KMS-11 (cell line): ENCODE measurements around the gene UBE2E1.

ENCODE experiments used
- H2AFZ ChIP-seq: fragments of 200-600 bp; sonication (generic); 2 replicates; pipeline ENCODE4 v1.6.1; 2016; ENCODE audit warnings: antibody characterized with exemption, mixed run types, low read depth
- H3K27ac ChIP-seq: fragments of 200-600 bp; sonication (generic); 2 replicates; pipeline ENCODE4 v1.6.1; 2016; ENCODE audit warnings: mild to moderate bottlenecking, mixed run types
- H3K27me3 ChIP-seq: fragments of 200-600 bp; sonication (generic); 2 replicates; pipeline ENCODE4 v1.6.1; 2017; ENCODE audit warnings: mild to moderate bottlenecking, low read depth, mixed run types, moderate library complexity; ENCODE audit not compliant: insufficient read depth
- H3K36me3 ChIP-seq: fragments of 200-600 bp; sonication (generic); 2 replicates; pipeline ENCODE4 v1.6.1; 2017; ENCODE audit warnings: mild to moderate bottlenecking, mixed run types; ENCODE audit not compliant: insufficient read depth
- H3K4me1 ChIP-seq: fragments of 200-600 bp; sonication (generic); 2 replicates; pipeline ENCODE4 v1.6.1; 2016; ENCODE audit warnings: mild to moderate bottlenecking, low read depth, mixed run types; ENCODE audit not compliant: poor library complexity, severe bottlenecking
- H3K4me2 ChIP-seq: fragments of 200-600 bp; sonication (generic); 2 replicates; pipeline ENCODE4 v1.7.0; 2016; ENCODE audit warnings: mild to moderate bottlenecking, mixed run types
- H3K4me3 ChIP-seq: fragments of 200-600 bp; sonication (generic); IDR thresholded peaks from 2 replicates; pipeline ENCODE4 v1.6.1; 2017; ENCODE audit warnings: low read depth, low read length, mixed read lengths; ENCODE audit not compliant: insufficient read depth
- H3K79me2 ChIP-seq: fragments of 200-600 bp; sonication (generic); 2 replicates; pipeline ENCODE4 v1.6.1; 2016; ENCODE audit warnings: low read depth, mixed run types; ENCODE audit not compliant: insufficient read depth
- H3K9ac ChIP-seq: fragments of 200-600 bp; sonication (generic); 2 replicates; pipeline ENCODE4 v1.6.1; 2016; ENCODE audit warnings: mild to moderate bottlenecking, mixed run types
- H4K20me1 ChIP-seq: fragments of 200-600 bp; sonication (generic); 2 replicates; pipeline ENCODE4 v1.6.1; 2016; ENCODE audit warnings: mild to moderate bottlenecking, mixed run types; ENCODE audit not compliant: insufficient read depth
- TF ChIP-seq, protein P1 (sequence below): fragments of 200-600 bp; sonication (generic); conservative IDR thresholded peaks from 2 replicates; pipeline ENCODE4 v1.6.1; 2017; ENCODE audit warnings: low read depth, mild to moderate bottlenecking, antibody characterized with exemption, low read length, moderate library complexity, mixed read lengths

UBE2E1 gene

DNA sequence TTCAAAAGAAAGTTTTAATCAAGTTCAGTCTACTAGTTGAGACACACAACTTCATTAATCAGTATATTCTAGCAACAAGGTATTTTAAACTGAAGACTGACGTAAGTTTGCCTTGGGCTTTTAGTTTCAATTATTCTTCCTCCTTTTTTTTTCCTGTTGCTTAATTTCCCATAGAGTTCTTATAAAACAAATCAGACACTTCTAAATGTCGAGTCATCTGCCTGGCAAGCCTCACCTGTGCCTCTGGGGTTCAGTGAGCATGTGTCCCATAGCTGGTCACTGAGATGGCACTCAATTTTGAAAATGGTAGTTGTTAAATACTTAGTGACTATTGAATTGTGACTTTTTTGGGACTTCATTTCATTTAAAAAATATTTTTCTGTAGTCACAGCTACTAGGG, 83.6 kb downstream of the UBE2E1 start:
- H3K27me3 ChIP-seq: no peaks in the 10 kb centered on the region

DNA sequence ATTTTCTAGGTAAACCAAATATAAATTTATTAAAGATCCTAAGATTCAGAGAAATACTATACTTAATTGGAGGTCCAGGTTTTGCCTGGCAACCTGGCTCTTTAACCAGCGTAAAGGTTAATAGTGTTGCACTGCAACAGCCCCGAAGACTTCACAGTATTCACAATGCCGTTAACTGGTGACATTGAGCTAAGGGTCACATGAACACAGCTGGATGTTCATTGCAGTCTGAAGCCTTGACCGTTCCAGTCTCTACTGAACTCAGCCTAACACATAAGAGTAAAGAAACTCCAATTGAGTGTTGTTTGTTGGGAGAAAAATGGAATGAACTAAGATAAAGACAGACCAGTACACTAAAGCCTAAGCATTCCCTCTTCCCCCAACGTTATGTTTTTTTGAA, 84.2 kb downstream of the UBE2E1 start:
- TF ChIP-seq, protein P1, sequence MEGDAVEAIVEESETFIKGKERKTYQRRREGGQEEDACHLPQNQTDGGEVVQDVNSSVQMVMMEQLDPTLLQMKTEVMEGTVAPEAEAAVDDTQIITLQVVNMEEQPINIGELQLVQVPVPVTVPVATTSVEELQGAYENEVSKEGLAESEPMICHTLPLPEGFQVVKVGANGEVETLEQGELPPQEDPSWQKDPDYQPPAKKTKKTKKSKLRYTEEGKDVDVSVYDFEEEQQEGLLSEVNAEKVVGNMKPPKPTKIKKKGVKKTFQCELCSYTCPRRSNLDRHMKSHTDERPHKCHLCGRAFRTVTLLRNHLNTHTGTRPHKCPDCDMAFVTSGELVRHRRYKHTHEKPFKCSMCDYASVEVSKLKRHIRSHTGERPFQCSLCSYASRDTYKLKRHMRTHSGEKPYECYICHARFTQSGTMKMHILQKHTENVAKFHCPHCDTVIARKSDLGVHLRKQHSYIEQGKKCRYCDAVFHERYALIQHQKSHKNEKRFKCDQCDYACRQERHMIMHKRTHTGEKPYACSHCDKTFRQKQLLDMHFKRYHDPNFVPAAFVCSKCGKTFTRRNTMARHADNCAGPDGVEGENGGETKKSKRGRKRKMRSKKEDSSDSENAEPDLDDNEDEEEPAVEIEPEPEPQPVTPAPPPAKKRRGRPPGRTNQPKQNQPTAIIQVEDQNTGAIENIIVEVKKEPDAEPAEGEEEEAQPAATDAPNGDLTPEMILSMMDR: no peak
- peaks cover 8% of the 10 kb centered on the region for H3K4me1 ChIP-seq
- 0 out of 2 replicates have a peak, but pooled peaks cover 9% of the 10 kb centered on the region for H4K20me1 ChIP-seq
- H3K36me3 ChIP-seq: no peaks in the 10 kb centered on the region
- H3K27ac ChIP-seq: no peak overlapping the region
- H2AFZ ChIP-seq: no peak overlapping the region
- H3K9ac ChIP-seq: no peak overlapping the region
- no peak overlapping the region for H3K4me2 ChIP-seq
- no peak overlapping the region for H3K4me3 ChIP-seq
- peaks cover 29% of the 10 kb centered on the region; the same call in 1 of the 2 replicates for H3K79me2 ChIP-seq
- no peaks in the 10 kb centered on the region for H3K27me3 ChIP-seq

More for the DNA sequence above, 83.6 kb downstream of the UBE2E1 start:
- Histone ChIP-seq H3K4me1 (peaks cover 8% of the 10 kb centered on the region), H2AFZ (no peak overlapping the region), H3K9ac (no peak overlapping the region), H3K27ac (no peak overlapping the region), H3K4me3 (no peak overlapping the region), H3K79me2 (peaks cover 30% of the 10 kb centered on the region; the same call in 1 of the 2 replicates), H4K20me1 (0 out of 2 replicates have a peak, but pooled peaks cover 9% of the 10 kb centered on the region), H3K4me2 (no peak overlapping the region), H3K36me3 (no peaks in the 10 kb centered on the region)
- TF ChIP-seq, protein P1: no peak

- TF ChIP-seq, protein P1: no peak
- H2AFZ ChIP-seq: no peak overlapping the region
- no peaks in the 10 kb centered on the region for H3K27me3 ChIP-seq
- no peak overlapping the region for H3K27ac ChIP-seq
- H3K9ac ChIP-seq: no peak overlapping the region
- H3K4me3 ChIP-seq: no peak overlapping the region
- no peak overlapping the region for H3K4me2 ChIP-seq
- H3K36me3 ChIP-seq: no peaks in the 10 kb centered on the region
- H3K4me1 ChIP-seq: no peaks in the 10 kb centered on the region
- no peaks in the 10 kb centered on the region; the same call in 1 of the 2 replicates for H3K79me2 ChIP-seq
- 0 out of 2 replicates have a peak, but pooled peaks cover 5% of the 10 kb centered on the region for H4K20me1 ChIP-seq
These were observed 88.7 kb downstream of the UBE2E1 start for GRCh38 chr3:23894254-23895061.

DNA sequence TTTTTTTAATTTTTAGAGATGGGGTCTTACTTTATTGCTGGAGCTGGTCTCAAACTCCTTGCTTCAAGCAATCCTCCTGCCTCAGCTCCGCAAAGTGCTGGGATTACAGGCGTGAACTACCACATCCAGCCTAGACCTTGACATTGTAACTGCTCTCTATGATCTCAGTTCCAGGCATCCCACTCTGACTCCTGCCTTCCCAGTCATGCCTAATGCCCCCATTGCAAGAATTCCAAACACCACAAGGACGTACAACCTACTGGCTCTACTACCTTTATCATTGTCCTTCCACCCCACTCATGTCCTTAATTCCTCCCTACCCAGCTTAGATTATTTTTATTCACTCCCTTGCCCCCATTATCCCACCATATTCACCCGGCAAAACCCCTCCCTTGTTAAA, 89.4 kb downstream of the UBE2E1 start:
- Histone ChIP-seq H3K36me3 (no peaks in the 10 kb centered on the region), H4K20me1 (0 out of 2 replicates have a peak, but pooled peaks cover under 1% of the 10 kb centered on the region), H2AFZ (no peak overlapping the region), H3K4me2 (no peak overlapping the region), H3K79me2 (no peaks in the 10 kb centered on the region), H3K9ac (no peak overlapping the region), H3K27ac (no peak overlapping the region), H3K4me3 (no peak overlapping the region), H3K4me1 (no peaks in the 10 kb centered on the region), H3K27me3 (no peaks in the 10 kb centered on the region)
- TF ChIP-seq, protein P1: no peak
